HepG2 (cell line): ENCODE results near the gene ZNF670.

Experiments used
- ATF1 ChIP-seq: IDR thresholded peaks from 2 replicates; pipeline ENCODE4 v1.6.1; 2016; ENCODE audit warnings: mild to moderate bottlenecking, control low read depth
- ETV5 ChIP-seq: IDR thresholded peaks from 2 replicates; pipeline ENCODE4 v1.6.1; 2018; ENCODE audit warnings: missing biosample characterization, missing genetic modification reagents, inconsistent platforms, borderline replicate concordance
- NFATC3 ChIP-seq: sonication (generic); formaldehyde crosslinking; IDR thresholded peaks from 2 replicates; pipeline ENCODE4 v1.5.1; 2020; ENCODE audit warnings: mild to moderate bottlenecking, missing genetic modification reagents
- PHF8 ChIP-seq: sonication (generic); formaldehyde crosslinking; IDR thresholded peaks from 2 replicates; pipeline ENCODE4 v1.5.0; 2020; ENCODE audit warnings: missing genetic modification reagents
- POLR2AphosphoS5 ChIP-seq: IDR thresholded peaks from 2 replicates; pipeline ENCODE4 v1.6.1; 2012; ENCODE audit warnings: low read depth, low read length
- STAT5B ChIP-seq: sonication (generic); formaldehyde crosslinking; IDR thresholded peaks from 2 replicates; pipeline ENCODE4 v1.4.0; 2020; ENCODE audit warnings: missing genetic modification reagents
- TP53 ChIP-seq: sonication (generic); formaldehyde crosslinking; conservative IDR thresholded peaks from 2 replicates; pipeline ENCODE4 v1.4.0; 2020; ENCODE audit warnings: missing genetic modification reagents
- ZNF274 ChIP-seq: sonication (generic); formaldehyde crosslinking; IDR thresholded peaks from 2 replicates; pipeline ENCODE4 v1.5.1; 2020; ENCODE audit warnings: mild to moderate bottlenecking, missing genetic modification reagents
- TF ChIP-seq, protein P1 (sequence below): sonication (generic); formaldehyde crosslinking; IDR thresholded peaks from 2 replicates; pipeline ENCODE4 v1.4.0; 2020; ENCODE audit warnings: missing genetic modification reagents
- TF ChIP-seq, protein P2 (sequence below): conservative IDR thresholded peaks from 2 replicates; pipeline ENCODE4 v1.6.1; 2018; ENCODE audit warnings: missing genetic modification reagents
- TF ChIP-seq, protein P3 (sequence below): sonication (generic); formaldehyde crosslinking; IDR thresholded peaks from 2 replicates; pipeline ENCODE4 v1.4.0; 2020; ENCODE audit warnings: missing genetic modification reagents, borderline replicate concordance

DNA sequence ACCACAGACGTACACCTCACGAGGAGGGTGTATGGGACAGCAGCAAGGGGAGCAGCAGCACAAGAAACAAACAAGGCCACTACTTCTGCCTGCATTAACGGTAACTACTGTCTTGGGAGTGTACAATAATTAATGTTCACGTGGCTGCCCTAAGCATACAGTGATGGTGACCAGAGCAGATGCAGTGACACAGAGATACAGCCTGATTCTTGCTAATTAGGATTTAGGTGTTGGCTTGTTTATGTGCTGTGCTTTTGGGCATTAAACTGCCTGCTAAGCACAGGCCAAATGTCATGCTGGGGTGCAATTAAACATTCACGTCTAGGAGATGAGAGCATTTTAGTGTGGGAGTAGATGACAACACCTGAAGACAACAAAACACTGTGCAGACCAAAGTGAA is 18.3 kb upstream of the ZNF670 start:
- TF ChIP-seq, protein P1, sequence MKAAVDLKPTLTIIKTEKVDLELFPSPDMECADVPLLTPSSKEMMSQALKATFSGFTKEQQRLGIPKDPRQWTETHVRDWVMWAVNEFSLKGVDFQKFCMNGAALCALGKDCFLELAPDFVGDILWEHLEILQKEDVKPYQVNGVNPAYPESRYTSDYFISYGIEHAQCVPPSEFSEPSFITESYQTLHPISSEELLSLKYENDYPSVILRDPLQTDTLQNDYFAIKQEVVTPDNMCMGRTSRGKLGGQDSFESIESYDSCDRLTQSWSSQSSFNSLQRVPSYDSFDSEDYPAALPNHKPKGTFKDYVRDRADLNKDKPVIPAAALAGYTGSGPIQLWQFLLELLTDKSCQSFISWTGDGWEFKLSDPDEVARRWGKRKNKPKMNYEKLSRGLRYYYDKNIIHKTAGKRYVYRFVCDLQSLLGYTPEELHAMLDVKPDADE (CRISPR knock-in tag): no peak
- TF ChIP-seq POLR2AphosphoS5 (no peak), TP53 (CRISPR knock-in tag) (no peak), ZNF274 (CRISPR knock-in tag) (no peak), NFATC3 (CRISPR knock-in tag) (no peak), ATF1 (CRISPR knock-in tag) (no peak), ETV5 (CRISPR knock-in tag) (no peak), STAT5B (no peak), PHF8 (CRISPR knock-in tag) (no peak)
- TF ChIP-seq, protein P2, sequence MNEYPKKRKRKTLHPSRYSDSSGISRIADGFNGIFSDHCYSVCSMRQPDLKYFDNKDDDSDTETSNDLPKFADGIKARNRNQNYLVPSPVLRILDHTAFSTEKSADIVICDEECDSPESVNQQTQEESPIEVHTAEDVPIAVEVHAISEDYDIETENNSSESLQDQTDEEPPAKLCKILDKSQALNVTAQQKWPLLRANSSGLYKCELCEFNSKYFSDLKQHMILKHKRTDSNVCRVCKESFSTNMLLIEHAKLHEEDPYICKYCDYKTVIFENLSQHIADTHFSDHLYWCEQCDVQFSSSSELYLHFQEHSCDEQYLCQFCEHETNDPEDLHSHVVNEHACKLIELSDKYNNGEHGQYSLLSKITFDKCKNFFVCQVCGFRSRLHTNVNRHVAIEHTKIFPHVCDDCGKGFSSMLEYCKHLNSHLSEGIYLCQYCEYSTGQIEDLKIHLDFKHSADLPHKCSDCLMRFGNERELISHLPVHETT (CRISPR knock-in tag): no peak
- TF ChIP-seq, protein P3, sequence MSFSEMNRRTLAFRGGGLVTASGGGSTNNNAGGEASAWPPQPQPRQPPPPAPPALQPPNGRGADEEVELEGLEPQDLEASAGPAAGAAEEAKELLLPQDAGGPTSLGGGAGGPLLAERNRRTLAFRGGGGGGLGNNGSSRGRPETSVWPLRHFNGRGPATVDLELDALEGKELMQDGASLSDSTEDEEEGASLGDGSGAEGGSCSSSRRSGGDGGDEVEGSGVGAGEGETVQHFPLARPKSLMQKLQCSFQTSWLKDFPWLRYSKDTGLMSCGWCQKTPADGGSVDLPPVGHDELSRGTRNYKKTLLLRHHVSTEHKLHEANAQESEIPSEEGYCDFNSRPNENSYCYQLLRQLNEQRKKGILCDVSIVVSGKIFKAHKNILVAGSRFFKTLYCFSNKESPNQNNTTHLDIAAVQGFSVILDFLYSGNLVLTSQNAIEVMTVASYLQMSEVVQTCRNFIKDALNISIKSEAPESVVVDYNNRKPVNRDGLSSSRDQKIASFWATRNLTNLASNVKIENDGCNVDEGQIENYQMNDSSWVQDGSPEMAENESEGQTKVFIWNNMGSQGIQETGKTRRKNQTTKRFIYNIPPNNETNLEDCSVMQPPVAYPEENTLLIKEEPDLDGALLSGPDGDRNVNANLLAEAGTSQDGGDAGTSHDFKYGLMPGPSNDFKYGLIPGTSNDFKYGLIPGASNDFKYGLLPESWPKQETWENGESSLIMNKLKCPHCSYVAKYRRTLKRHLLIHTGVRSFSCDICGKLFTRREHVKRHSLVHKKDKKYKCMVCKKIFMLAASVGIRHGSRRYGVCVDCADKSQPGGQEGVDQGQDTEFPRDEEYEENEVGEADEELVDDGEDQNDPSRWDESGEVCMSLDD (CRISPR knock-in tag): no peak
